ENCODE data around the gene OBP2A.

OBP2A gene

DNA sequence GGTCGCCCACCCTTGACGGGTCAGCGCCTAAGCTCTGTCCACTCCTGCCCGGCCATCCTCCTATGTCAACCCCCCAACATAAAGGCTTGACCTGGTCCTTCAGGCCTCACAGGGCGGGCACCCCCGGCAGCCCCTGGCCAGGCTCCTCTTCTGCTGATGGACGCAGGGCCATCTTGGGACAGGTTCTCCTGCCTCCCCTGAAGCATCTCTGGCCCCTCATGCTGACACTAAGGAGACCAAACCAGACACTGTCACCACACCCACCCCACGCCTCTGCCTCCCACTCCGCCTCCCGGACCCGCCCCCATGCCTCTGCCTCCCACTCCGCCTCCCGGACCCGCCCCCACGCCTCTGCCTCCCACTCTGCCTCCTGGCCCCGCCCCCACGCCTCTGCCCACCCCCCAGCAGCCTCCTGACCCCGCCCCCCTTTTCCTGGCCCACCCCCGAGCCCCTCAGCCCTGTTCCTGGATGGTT, 6.8 kb downstream of the OBP2A start:
- TF ChIP-seq, protein P1, sequence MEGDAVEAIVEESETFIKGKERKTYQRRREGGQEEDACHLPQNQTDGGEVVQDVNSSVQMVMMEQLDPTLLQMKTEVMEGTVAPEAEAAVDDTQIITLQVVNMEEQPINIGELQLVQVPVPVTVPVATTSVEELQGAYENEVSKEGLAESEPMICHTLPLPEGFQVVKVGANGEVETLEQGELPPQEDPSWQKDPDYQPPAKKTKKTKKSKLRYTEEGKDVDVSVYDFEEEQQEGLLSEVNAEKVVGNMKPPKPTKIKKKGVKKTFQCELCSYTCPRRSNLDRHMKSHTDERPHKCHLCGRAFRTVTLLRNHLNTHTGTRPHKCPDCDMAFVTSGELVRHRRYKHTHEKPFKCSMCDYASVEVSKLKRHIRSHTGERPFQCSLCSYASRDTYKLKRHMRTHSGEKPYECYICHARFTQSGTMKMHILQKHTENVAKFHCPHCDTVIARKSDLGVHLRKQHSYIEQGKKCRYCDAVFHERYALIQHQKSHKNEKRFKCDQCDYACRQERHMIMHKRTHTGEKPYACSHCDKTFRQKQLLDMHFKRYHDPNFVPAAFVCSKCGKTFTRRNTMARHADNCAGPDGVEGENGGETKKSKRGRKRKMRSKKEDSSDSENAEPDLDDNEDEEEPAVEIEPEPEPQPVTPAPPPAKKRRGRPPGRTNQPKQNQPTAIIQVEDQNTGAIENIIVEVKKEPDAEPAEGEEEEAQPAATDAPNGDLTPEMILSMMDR (conservative IDR thresholded peaks at IDR 0.05; ENCODE audit: low read length): no peak
- no peak overlapping the region for H3K4me3 ChIP-seq (ENCODE audit: low read length)
- no peak for DNase-seq (ENCODE audit: low read depth)

DNA sequence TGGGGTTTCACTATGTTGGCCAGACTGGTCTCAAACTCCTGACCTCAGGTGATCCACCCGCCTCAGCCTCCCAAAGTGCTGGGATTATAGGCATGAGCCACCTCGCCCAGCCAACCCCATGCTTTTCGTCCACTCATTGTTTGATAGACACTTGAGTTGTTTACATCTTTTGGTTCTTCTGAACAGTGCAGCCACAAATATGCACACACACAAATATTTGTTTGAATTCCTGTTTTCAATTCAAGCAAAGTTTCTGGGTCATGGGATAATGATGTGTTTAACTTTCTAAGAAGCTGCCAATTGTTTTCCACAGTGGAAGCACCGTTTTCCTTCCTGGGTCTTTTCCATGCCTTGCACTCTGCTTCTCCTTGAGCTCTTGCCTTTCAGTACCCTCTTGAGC, 8.8 kb downstream of the OBP2A start:
- TF ChIP-seq, protein P1 (conservative IDR thresholded peaks at IDR 0.05; ENCODE audit: low read length): no peak

DNA sequence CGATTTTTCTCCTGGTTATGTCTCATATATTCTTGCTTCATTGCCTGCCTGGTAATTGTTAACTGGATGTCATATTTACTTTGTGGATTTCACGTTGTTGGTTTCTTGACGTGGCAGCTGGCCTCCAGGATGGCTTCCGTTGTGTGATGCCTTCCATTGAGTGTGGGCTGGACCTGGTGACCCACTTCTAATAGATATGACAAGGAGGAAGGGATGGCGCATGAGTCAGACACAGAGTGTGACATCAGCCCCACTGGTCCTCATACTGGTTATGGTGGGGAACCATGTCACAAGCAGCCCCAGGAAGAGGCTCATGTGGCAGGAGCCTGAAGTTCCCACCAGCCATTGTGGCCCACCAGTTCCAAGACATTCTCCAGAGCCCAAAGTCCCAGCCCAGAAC, 9.3 kb downstream of the OBP2A start:
- no peak for DNase-seq (ENCODE audit: low read depth)
- TF ChIP-seq, protein P1 (conservative IDR thresholded peaks at IDR 0.05; ENCODE audit: low read length): no peak
- no peak overlapping the region for H3K4me3 ChIP-seq (ENCODE audit: low read length)

More for the DNA sequence above, 8.8 kb downstream of the OBP2A start:
- DNase-seq (ENCODE audit: low read depth): no peak
- no peak overlapping the region for H3K4me3 ChIP-seq (ENCODE audit: low read length)

DNA sequence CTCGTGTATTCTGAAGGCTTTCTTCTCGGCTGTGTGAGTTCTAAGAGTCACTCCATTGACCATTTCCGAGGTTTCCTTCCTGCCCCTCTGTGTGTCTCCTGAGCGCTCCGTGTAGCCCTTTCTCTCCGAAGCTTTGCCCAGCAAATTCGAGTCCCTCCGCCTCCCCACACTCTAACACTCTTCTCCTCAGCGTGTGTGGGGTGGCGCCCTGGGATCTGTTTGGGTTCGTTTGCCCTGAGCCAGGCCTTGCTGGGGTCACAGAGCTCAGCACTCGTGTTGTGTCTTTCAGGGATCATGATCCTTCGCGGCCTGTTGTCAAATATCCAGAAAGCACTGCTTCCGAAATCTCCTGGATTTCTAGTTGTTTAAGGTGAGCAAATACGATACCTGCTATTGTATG, 10.0 kb downstream of the OBP2A start:
- TF ChIP-seq, protein P1 (conservative IDR thresholded peaks at IDR 0.05; ENCODE audit: low read length): no peak
- DNase-seq (ENCODE audit: low read depth): no peak
- H3K4me3 ChIP-seq (ENCODE audit: low read length): no peak overlapping the region

DNA sequence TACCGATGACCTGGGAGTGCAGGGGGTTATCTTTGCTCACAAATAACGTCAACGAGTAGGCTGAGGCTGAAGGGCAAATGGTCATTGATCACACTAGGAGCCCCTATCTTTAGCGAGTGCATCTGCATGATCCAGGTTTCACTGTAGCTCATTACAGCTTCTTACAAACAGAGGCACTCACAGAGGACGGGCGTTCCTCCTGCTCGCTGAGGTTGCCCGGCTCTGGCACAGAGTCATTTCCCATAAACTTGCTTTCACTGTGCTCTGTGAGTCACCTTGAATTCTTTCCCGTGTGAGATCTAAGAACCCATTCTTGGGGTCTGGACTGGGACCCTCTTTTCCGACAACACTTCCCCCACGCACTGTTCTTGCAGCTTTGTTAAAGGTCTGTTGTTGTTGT, 13.7 kb downstream of the OBP2A start:
- DNase-seq (ENCODE audit: low read depth): no peak
- TF ChIP-seq, protein P1 (conservative IDR thresholded peaks at IDR 0.05; ENCODE audit: low read length): no peak
- no peak overlapping the region for H3K4me3 ChIP-seq (ENCODE audit: low read length)

DNA sequence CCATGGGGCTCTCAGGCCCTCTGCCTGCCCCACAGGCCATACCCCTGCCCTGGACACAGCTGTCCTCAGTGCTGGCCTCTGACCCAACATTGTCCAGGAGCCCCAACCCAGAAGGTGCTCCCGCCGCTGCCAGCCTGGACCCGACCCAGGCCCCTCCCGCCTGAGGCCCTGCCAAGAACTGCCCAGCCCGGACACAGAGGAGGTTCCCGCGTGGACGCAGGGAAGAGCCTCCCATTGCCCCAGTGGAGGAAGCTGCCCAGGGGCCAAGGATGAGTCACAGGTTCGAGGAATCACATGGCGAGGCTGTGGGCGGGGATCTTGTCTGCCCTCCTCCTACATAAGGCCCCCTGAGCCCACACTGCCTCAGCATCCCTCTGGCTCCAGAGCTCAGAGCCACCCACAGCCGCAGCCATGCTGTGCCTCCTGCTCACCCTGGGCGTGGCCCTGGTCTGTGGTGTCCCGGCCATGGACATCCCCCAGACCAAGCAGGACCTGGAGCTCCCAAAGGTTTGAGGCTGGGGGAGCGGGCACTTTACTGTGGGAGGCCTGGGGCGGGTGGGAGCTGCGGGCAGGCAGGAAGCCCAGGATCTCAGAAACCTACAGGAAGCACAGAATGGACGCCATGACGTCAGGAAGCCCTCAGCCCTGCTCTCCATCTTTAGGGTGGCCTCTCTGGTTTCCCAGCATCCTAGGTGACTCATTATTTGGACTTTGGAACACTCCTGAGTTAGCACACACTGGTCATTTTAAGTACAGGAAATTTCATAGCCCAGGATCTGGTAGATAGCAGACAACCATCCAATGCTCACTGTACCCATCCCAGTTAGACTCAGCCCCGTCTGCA, 15.7 kb downstream of the OBP2A start, which contains the start of gene PAEP:
Gene PAEP (plus strand): TSS at position 366 of the 844 bp plus-strand sequence.
- DNase-seq (ENCODE audit: low read depth): no peak
- no peak within 1 kb of the TSS for H3K4me3 ChIP-seq (ENCODE audit: low read length)
- TF ChIP-seq, protein P1 (conservative IDR thresholded peaks at IDR 0.05; ENCODE audit: low read length): no peak

DNA sequence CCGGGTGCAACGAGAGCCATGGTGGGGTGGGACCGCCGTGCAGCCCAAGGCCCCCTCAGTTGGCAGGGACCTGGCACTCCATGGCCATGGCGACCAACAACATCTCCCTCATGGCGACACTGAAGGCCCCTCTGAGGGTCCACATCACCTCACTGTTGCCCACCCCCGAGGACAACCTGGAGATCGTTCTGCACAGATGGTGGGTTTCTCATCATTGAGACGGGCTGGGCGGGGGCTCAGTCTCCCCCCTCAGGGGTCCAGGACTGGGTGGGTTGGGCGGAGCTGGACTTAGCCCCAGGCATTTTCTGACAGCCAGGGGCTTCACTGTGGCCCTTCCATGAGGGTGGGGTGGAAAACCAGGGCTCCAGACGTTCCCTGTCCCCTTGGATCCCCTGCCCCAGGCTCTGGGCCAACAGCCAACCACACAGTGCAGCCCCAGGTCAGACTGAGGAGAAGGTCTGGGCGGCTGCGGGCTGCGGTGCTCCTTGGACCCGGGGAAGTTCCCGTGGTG, 16.4 kb downstream of the OBP2A start:
- H3K4me3 ChIP-seq (ENCODE audit: low read length): no peak overlapping the region

More for the DNA sequence above, 16.4 kb downstream of the OBP2A start:
- no peak for DNase-seq (ENCODE audit: low read depth)
- TF ChIP-seq, protein P1 (conservative IDR thresholded peaks at IDR 0.05; ENCODE audit: low read length): no peak
